Spleen (tissue), 7 donors: Measurements from ENCODE around the gene SEC23IP.
"Not testable (repeated sequence)": the region's sequence is repeated elsewhere in the genome, so short reads cannot be mapped to it uniquely, and the experiment has no call there.

ENCODE experiments used
- POLR2A ChIP-seq, 3 donors: fragments of 450-650 bp; IDR thresholded peaks; one replicate each; pipeline ENCODE4 v1.5.1; 2017; ENCODE audit warnings: antibody characterized with exemption in 3 of 3, mild to moderate bottlenecking in 1 of 3
- POLR2AphosphoS5 ChIP-seq, 3 donors: sonication (generic); formaldehyde crosslinking; IDR thresholded peaks; one replicate each; pipeline ENCODE4 v1.5.1; 2017; ENCODE audit warnings: antibody characterized with exemption in 3 of 3
- TF ChIP-seq, protein P1 (sequence below), 11 experiments: fragments of 200-600 bp in 7 of 11; fragments of 450-650 bp in 4 of 11; sonication (generic) in 4 of 11; IDR thresholded peaks in 8 of 11; conservative IDR thresholded peaks in 3 of 11; 1 replicate in 7 of 11; 2 replicates in 4 of 11; pipeline versions ENCODE4 v1.4.0 to v1.8.0; 2016 to 2021; ENCODE audit warnings: antibody characterized with exemption in 11 of 11, inconsistent platforms in 4 of 11, mild to moderate bottlenecking in 1 of 11
- donor health status: DM: no; HTN: no; CAD: no; lungs with moderate emphysema.
- donor health status: DM: no; HTN: no; CAD: no.
- donor health status: DM: no; HTN: no; CAD: no.

DNA sequence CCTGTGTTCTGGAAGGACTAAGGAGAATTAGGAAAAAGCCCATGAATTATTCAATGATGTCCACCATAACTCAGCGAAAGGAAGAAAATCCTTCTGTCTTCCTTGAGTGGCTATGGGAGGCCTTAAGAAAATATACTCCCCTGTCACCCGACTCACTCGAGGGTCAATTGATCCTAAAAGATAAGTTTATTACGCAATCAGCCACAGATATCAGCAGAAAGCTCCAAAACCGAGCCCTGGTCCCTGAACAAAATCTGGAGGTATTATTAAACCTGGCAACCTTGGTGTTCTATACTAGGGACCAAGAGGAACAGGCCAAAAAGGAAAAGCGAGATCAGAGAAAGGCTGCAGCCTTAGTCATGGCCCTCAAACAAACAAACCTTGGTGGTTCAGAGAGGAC, 6.5 kb upstream of the SEC23IP start:
- TF ChIP-seq POLR2AphosphoS5, POLR2A (IDR thresholded peaks at IDR 0.05): not testable (repeated sequence)
- TF ChIP-seq, protein P1, sequence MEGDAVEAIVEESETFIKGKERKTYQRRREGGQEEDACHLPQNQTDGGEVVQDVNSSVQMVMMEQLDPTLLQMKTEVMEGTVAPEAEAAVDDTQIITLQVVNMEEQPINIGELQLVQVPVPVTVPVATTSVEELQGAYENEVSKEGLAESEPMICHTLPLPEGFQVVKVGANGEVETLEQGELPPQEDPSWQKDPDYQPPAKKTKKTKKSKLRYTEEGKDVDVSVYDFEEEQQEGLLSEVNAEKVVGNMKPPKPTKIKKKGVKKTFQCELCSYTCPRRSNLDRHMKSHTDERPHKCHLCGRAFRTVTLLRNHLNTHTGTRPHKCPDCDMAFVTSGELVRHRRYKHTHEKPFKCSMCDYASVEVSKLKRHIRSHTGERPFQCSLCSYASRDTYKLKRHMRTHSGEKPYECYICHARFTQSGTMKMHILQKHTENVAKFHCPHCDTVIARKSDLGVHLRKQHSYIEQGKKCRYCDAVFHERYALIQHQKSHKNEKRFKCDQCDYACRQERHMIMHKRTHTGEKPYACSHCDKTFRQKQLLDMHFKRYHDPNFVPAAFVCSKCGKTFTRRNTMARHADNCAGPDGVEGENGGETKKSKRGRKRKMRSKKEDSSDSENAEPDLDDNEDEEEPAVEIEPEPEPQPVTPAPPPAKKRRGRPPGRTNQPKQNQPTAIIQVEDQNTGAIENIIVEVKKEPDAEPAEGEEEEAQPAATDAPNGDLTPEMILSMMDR (IDR thresholded peaks at IDR 0.05 in 8 of 11, conservative IDR thresholded peaks at IDR 0.05 in 3 of 11), result not testable (repeated sequence)
